GM18502 (cell line): ENCODE data around the gene ETFBKMT.
A peak's percentile ranks its signal among the peaks of the same experiment; 100 is the strongest.
"Not testable (repeated sequence)": the region's sequence is repeated elsewhere in the genome, so short reads cannot be mapped to it uniquely, and the experiment has no call there.

Experiments
- ATAC-seq: cut with Tn5 transposase; IDR thresholded peaks from one replicate; pipeline ENCODE4 v1.9.1; 2021; ENCODE audit warnings: mild to moderate bottlenecking; ENCODE audit not compliant: unreplicated experiment, poor library complexity

Gene ETFBKMT

DNA sequence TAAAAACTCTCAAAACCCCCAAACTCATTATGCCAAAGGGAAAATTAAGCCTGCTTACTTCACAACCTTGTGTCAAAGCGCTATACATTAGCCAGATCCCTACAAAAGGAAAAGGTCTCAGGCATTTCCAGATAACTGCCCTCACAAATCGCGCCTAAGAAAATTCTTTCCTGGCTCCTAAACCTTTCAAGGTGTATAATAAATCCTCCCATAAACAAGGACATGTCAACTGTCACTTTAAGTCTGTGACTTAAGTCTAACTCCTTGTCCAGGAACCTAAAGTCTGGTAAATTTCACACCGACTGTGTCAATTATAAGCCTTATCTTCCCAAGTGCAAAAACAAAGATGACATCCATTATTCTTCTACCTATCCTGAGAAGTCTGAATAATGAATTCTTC is 4.3 kb upstream of the ETFBKMT start:
- ATAC-seq: no peak

DNA sequence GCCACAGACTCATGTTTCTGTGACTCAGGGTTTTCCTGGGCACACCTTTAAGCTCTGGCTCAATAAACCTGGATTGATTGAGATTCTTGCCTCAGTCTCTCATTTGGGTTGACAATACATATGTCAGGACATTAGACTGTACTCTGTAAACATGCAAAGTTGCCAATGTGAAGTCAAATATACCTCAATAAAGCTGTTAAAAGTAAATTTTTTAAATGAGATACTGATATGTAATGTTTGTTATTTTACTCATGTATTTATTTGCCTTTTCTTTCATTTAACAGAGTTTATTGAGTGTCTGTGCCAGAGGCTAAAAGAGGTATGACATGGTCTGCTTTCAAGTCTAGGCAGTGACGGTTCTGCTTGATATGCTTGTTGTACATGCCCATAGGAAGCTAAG is 3.7 kb upstream of the ETFBKMT start:
- no peak for ATAC-seq

DNA sequence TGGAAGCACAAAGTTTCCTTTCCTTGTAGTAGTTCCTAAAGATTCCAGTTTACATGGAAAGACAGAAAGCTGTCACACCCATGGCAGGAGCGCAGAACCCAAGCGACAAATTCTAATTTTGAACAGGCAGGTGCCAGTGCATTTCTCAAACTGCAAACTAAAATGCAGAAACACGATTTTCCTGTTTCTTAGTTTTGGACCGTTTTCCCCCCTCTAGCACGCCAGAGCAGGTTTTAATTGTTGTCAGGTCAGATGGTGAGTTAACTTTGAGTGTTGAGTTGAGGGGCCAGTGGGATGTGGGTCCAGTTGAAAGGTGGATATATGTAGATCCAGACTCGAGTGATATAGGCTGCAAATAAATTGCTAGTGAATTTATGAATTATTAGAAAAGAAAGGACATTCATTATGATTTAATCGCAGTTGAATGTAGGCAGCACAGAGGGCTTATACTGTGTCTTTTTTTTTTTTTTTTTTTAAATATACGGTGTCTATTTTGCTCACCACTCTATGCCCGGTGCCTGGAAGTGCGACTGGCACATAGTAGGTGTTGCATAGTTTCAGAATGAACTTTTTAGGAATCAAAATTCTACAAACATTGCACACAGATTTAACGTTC is 909 bp upstream of the ETFBKMT start:
- ATAC-seq: peak; percentile 6

DNA sequence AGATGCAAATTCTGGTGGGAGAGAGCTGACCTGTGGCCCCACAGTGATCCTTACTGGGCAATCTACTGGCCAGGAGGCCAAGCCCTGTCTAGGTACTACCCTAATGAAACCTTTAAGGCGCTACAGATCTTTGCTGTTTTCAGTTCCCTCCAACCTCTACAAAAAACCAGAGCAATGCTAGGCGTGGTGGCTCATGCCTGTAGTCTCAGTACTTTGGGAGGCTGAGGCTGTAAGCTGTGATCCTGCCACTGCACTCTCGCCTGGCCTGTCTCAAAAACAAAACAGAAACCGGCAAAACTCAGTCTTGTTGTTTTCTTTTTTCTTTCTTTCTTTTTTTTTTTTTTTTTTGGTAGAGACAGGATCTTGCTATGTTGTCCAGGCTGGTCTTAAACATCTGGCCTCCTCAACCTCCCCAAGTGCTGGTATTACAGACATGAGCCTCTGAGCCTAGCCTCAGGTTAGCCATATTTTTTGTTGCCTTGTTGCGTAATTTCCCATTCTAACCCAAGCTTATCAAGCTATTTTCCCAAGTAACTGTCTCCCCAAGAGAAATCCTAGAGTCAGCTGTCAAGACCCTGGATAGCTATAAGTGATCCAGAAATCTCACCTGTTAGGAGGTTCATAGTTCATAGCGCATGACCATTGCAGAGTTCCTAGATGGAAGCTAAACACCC is 2.8 kb downstream of the ETFBKMT start:
- no peak for ATAC-seq

DNA sequence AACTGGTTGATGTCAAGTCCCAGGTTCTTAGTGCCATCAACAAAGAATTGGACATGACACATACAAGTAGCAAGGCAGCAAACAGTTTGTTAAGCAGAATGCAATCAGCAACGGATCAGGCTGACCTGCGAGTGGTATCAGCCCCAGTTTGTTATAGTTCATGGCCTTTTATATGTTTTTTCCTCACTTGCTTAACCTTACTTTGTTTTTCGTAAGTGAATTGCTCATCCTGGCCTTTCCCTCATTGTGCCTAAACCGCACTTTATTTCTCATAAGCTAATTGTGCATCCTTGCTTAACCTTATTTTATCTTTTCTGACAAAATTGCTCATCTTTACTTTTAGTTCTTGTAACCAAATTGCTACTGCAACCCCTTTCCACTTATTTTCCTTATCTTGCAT is 4.1 kb downstream of the ETFBKMT start:
- no peak for ATAC-seq

DNA sequence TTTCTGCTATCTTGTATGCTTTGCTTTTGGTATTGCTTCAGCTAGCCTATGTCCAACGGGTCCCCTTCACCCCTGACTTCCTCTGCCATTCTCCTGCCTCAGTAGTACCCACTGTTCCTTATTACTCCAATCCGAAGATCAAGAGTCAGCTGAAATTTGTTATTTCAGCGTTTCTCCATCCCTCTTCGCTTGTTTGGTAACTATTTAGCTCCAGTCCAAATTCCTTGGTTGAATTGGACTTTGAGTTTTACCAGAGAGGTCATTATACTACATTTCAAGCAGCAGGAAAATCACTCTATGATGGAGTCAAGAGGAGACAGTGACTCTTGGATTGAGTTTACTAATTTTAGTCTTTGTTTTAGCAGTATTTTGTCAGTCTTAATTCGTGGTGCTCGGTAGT is 4.5 kb downstream of the ETFBKMT start:
- no peak for ATAC-seq

DNA sequence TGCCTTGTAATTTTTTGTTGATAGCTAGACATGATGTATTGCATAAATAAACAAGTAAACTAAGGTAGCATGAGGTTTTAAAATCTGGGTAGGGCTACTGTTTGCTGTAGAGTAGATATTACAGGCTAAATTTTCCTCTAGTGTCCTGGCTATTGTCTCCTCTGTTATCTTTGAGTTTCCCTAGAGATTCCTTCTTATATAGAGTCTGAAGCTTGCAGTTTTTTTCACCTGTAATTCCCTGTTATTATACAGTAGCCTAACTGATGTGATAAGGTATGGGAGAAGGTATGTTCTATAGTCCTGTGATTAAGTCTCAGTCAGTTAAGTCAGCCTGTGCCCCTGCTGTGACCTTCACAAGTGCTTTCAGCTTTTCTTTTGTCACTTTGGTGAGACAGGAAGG is 9.5 kb downstream of the ETFBKMT start:
- no peak for ATAC-seq

DNA sequence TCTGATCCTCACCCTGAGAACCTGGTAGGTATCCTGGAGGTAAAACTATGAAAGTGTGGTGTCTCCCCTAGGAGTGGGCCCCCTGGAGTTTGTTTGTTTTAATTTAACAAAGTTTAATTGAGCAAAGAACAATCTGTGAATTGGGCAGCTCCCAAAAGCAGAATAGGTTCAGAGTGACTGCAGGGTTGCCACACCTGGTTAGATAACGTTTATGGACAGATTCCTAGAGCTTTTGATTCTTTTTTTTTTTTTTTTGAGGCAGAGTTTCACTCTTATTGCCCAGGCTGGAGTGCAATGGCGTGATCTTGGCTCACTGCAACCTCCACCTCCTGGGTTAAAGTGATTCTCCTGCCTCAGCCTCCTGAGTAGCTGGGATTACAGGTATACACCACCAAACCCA is 10.1 kb downstream of the ETFBKMT start:
- not testable (repeated sequence) for ATAC-seq

DNA sequence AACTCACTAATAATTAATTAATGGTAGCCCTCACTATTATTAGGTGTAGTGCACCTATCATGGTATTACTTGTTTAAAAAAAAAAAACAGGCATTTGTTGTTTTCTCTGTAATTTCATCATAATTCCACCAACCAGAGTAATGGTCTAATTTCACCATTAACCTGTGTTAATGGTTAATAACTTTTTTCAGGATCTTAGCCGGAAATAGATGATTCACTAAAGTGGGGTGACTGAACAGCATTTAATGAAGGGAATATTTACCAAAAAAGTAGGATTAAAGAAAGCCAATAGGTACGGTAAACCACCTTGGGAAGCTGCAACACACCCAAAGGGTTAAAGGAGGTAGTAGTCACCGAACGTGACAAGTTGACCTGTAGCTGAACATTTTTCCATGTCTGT is 13.0 kb downstream of the ETFBKMT start:
- no peak for ATAC-seq

DNA sequence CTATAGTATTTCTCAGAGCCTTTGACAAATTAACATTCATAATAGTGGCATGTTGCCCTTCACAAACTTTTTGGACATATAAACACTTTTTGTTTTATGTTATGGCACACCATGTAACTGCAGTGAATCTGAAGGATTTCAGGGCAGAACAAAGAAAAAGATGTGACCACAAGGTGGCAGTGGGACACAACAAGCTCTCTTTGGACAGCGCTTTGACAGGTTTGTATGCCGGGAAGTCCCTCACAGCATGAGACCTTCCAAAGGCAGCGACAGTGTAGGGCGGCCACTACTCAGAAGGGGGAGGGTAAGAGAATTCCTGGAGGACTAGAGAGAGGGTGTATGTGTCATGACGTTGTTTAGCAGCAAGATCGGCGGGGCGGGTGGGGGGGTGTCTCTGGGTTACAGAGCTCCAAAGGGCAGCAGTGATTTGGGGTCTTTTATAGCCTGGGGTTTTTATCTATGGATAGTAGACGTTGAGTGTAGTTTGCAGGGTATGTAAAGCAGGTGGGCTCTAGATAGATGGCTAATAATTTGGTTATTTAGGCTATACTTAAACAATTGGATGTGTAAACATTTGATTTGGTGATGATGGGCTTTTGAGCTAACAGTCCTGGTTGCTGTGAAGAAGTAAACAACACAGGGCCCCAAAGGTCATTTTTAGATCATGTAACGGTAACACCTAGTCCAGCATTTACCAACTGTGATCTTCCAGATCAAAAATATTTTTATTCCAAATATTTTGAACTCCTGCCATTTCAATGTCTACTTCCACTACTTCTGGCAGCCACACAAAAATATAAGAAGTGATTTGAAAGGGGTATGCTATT is 22.9 kb downstream of the ETFBKMT start:
- ATAC-seq: peak; percentile 85

DNA sequence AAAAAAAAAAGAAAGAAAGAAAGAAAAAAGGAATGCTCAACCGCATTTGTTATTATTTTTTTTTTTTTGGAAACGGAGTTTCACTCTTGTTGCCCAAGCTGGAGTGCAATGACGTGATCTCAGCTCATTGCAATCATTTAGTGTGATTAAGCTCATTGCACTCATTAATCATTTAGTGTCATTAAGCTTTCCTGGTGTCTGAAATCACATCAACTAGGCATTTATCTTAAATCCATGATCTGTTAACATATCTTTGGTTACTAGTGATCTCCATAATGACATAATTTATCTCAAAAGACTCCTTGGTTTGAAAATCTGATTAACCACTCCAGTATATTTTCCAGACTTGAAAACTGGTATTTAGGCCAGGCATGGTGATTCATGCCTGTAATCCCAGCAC is 26.3 kb downstream of the ETFBKMT start:
- no peak for ATAC-seq

DNA sequence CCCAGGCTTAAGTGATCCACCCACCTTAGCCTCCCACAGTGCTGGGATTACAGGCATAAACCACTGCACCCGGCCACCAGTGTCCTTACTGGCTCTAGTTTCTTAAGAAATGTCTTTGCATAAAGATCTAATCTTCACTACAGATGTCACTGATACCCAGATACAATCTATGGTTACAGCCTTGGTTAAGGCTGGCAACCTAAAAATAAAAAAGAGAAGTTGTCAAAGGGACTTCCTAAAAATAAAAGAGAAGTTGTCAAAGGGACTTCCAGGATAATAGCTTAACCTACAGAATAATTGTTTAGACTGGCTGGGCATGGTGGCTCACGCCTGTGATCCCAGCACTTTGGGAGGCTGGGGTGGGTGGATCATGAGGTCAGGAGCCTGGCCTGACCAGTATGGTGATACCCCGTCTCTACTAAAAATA is 27.6 kb downstream of the ETFBKMT start:
- peak; percentile 82 for ATAC-seq

DNA sequence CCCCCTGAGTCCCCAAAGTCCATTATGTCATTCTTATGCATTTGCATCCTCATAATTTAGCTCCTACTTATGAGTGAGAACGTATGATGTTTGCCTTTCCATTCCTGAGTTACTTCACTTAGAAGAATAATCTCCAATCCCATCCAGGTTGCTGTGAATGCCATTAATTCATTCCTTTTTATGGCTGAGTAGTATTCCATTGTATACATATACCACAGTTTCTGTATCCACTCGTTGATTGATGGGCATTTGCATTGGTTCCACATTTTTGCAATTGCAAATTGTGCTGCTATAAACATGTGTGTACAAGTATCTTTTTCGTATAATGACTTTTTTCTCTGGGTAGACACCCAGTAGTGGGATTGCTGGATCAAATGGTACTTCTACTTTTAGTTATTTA is 30.4 kb downstream of the ETFBKMT start:
- not testable (repeated sequence) for ATAC-seq

DNA sequence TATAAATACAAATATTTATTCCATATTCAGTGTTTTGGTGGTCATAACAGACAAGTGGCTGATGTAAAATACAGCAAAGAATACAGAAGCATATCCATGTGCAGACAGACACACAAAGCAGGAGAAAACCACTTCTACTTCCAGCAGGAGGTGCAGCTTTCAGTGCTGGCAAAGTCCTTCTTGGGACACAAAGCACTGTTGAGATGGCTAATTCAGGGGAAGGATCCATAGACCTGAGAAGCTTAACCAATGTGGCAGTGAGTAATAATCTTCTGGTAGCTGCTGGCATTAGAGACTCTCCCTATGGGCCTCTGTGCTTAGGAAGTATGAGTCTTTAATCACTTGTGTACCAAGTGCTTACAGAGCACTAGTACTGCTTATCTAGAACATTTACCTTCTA is 42.6 kb downstream of the ETFBKMT start:
- no peak for ATAC-seq

DNA sequence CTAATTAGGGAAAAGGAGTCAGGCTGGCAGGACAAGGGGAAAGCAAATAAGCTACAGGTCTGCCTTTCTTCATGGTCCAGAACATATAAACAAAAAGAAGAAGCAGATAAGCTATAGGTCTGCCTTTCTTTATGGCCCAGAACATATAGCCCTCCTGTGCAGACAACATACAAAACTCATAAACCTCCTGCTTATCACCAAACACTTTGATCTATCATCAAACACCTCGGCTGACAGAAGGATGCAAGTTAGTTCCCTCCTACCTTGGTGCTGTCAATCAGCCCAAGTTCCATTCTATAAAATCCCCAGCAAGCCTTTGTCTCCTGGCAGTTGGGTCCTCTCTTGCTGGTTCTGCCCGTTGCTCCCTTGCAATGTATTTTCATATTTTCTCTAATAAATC is 46.1 kb downstream of the ETFBKMT start:
- ATAC-seq: no peak

DNA sequence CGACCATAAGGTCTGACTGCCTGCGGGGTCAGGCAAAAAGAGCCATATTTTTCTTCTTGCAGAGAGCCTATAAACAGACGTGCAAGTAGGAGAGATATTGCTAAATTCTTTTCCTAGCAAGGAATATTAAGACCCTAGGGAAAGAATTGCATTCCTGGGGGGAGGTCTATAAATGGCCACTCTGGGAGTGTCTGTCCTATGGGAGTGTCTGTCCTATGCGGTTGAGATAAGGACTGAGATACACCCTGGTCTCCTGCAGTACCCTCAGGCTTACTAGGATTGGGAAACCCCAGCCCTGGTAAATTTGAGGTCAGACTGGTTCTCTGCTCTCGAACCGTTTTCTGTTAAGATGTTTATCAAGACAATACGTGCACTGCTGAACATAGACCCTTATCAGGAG is 48.6 kb downstream of the ETFBKMT start:
- not testable (repeated sequence) for ATAC-seq

DNA sequence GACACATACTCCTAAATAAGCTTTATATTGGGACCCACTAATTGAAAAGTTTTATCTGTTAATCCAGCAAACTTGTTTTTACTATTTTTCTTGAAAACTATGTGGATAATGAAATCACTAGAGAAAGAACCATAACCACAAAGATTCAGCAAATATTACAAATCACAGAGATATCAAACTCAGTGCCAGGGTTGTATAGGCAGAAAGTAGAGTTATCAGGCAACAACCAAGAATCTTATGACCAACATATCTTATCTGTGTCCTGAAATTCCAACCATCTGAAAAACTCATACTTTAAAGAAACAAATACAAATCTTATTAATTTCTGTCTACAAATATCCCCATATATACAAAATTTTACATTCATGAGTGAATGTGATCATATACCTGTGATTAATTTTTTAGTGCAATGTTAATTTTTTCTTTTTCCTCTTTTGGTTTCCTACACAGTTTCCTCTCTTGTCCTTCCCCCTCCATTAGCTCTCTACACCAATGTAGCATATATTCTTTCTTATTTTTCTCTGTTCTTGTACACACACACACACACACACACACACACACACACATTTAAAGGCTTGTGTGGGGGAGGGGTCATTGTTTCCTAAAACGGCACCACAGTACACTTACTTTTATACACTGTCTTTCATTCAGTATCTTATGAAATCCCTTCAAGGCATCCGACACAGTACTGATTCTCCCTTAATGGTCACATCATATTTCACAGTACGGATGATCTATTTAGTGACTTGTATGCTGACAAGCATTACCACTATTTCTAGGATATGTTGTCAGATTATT is 50.7 kb downstream of the ETFBKMT start:
- no peak for ATAC-seq

DNA sequence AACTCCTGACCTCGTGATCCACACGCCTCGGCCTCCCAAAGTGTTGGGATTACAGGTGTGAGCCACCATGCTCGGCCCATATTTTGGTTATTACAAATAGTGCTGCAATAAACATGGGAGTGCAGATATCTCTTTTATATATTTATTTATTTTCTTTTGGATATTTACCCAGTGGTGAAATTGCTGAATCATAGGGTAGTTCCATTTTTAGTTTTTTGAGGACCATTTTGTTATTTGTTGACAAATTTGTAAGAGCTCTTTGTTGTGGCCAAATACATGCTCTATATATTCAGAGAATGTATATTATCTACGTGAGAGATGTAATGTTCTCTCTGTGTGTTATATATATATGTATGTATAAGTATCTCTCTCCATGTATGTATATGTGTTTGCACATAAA is 53.4 kb downstream of the ETFBKMT start:
- no peak for ATAC-seq

DNA sequence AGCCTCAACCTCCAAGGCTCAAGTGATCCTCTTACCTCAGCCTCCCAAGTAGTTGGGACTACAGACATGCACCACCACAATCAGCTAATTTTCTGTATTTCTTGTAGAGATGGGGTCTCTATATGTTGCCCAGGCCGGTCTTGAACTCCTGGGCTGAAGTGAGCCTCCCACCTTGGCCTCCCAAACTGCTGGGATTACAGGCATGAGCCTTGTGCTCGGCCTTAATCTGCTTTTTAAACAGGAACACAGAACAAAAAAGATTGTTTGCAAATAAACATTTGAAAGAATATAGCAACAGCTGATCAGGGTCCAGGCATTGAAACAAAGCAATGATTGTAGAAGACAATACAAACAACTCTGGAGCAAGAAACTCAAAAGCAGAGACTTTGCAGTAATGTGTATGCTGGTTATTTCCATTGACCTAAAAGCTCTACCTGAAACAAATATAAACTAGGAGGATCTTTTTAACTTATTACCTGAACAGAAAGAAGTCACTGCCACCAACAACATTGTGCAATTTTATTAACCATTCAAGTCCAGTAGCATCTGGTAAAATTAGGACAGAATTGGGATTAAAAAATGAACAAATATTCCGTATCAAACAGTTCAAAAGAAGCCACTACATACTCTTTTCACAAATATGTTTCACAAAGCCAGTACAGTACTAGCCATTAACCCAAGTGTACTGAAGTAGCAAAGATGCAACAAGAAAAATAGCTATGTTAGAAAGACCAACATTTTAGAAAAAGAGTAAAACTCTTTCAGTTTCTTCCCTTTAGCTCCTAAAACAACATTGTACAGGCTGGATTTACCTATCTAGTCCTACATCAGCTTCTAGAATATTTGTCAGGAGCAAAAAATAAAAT is 55.2 kb downstream of the ETFBKMT start:
- peak; percentile 48 for ATAC-seq
